ENCODE data around the gene TECTB.

TECTB gene

GRCh38 chr10:112348759-112349158 lies 65.6 kb downstream of the TECTB start:
- DNase-seq, result no peak

GRCh38 chr10:112349521-112350085 lies 66.4 kb downstream of the TECTB start:
- no peak for DNase-seq

- no peak for DNase-seq
Measured at GRCh38 chr10:112351146-112351545, 67.9 kb downstream of the TECTB start.

GRCh38 chr10:112352044-112352443 lies 68.8 kb downstream of the TECTB start:
- no peak for DNase-seq

DNA sequence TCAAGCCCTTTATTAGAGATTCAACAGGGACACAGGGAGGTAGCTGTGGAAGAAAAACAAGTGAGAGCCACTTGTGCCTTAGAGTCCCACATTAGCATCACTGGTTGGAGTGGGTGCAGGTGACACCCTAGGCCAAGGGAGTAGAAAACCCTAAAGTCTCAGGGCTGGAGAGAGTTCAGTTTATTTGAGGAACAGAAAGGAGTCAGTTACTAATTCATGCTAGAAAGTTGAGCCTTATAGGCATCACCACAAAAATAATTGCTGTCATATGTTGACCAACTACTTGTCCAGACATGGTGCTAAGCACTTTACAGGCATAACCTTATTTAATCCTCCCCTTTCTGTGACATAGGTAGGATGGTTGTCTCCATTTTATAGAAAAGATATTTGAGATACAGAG lies 69.8 kb downstream of the TECTB start:
- DNase-seq, result no peak
